ENCODE measurements around the gene ATG2B. TPM values are rescaled to one million over a fixed set of nuclear protein-coding genes. Genes with fewer than 3 reads are reported as not detected.

ATG2B gene
- 10 to 100 TPM; 24.5 to 43.3 TPM for total RNA-seq

GRCh38 chr14:96362965-96363750 lies at the start of gene ATG2B, which contains the start of gene GSKIP:
ATG2B (minus strand) TSS chr14:96363341; CDS start chr14:96362976, 365 bp downstream.
GSKIP (plus strand) TSS chr14:96363526; CDS start chr14:96382248, 18,722 bp downstream.
- WGBS, result under 1% methylated on average over 47 of the region's 92 CpGs
- Histone ChIP-seq H3K36me3 (no peaks in the 10 kb centered on the region), H3K27ac (peak within 1 kb of the TSS; percentile 95 to 98), H3K27me3 (replicated peaks; ENCODE audit: insufficient read depth) (no peaks in the 10 kb centered on the region), H3K4me3 (peak within 1 kb of the TSS; percentile 97 to 98), H3K4me1 (replicated peaks) (peaks cover 4% of the 10 kb centered on the region), H3K9me3 (no peaks in the 10 kb centered on the region)
- intact Hi-C loops (cut with DNase I), result loop anchor here (10.0 kb wide), 1 partner anchor 828 kb away; the partner anchor contains the start of gene GLRX5
- peak; percentile 86 for TF ChIP-seq POLR2AphosphoS5 (IDR thresholded peaks at IDR 0.05)
- peak in 2 of 4 experiments; percentile 8 to 11 for TF ChIP-seq CTCF (IDR thresholded peaks at IDR 0.05)
- peak; percentile 73 for TF ChIP-seq POLR2A (IDR thresholded peaks at IDR 0.05)
- peak; percentile 94 for DNase-seq (ENCODE audit: low spot score)

- Histone ChIP-seq H3K4me1 (replicated peaks) (no peaks in the 10 kb centered on the region), H3K4me3 (no peak overlapping the region), H3K27me3 (replicated peaks; ENCODE audit: insufficient read depth) (no peaks in the 10 kb centered on the region), H3K27ac (no peak overlapping the region), H3K36me3 (no peaks in the 10 kb centered on the region), H3K9me3 (no peaks in the 10 kb centered on the region)
- WGBS, result 47% methylated on average over 4 of the region's 4 CpGs
- TF ChIP-seq CTCF (IDR thresholded peaks at IDR 0.05), result no peak
- intact Hi-C loops (cut with DNase I), result no loop called here
- DNase-seq (ENCODE audit: low spot score), result no peak
Observed at GRCh38 chr14:96410119-96410518, 47.0 kb upstream of the ATG2B start.

DNA sequence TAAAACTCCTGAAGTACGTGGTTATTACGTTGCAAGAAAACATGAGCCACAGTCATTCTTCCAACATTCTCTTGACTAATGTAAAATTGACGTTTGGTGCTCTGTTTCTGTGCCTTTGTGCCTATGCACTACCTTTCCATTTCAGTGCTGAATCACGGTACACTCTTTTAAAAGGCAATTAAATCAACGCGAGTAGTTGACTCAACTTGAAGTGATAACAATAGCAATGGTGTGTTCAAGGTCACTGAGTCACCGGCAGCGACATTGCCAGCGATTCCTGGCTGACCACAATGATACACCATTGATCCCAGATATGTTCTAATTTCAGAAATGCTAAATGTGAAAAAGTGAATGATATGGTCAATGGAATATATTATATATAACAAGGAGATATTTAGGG lies 46.6 kb upstream of the ATG2B start:
- Histone ChIP-seq H3K27ac (no peak overlapping the region), H3K4me3 (no peak overlapping the region), H3K27me3 (replicated peaks; ENCODE audit: insufficient read depth) (no peaks in the 10 kb centered on the region), H3K36me3 (no peaks in the 10 kb centered on the region), H3K9me3 (no peaks in the 10 kb centered on the region), H3K4me1 (replicated peaks) (no peaks in the 10 kb centered on the region)
- intact Hi-C loops (cut with DNase I), result no loop called here
- WGBS, result 82% methylated on average over 9 of the region's 9 CpGs
- TF ChIP-seq POLR2A (IDR thresholded peaks at IDR 0.05), result no peak
- no peak for TF ChIP-seq CTCF (IDR thresholded peaks at IDR 0.05)
- no peak for TF ChIP-seq POLR2AphosphoS5 (IDR thresholded peaks at IDR 0.05)
- no peak for DNase-seq (ENCODE audit: low spot score)

GRCh38 chr14:96408608-96409007 lies 45.5 kb upstream of the ATG2B start:
- Histone ChIP-seq H3K9me3 (no peaks in the 10 kb centered on the region), H3K4me3 (no peak overlapping the region), H3K27ac (no peak overlapping the region), H3K36me3 (no peaks in the 10 kb centered on the region), H3K4me1 (replicated peaks) (no peaks in the 10 kb centered on the region), H3K27me3 (replicated peaks; ENCODE audit: insufficient read depth) (no peaks in the 10 kb centered on the region)
- no peak for TF ChIP-seq POLR2A (IDR thresholded peaks at IDR 0.05)
- no peak for TF ChIP-seq CTCF (IDR thresholded peaks at IDR 0.05)
- TF ChIP-seq POLR2AphosphoS5 (IDR thresholded peaks at IDR 0.05), result no peak
- no peak for DNase-seq (ENCODE audit: low spot score)
- intact Hi-C loops (cut with DNase I), result no loop called here
- WGBS, result 68% methylated on average over 12 of the region's 12 CpGs

Data from prostate gland (tissue), 2 donors.